Right lobe of liver (tissue), 4 donors: ENCODE measurements around the gene MCEE.
"Not testable (repeated sequence)": the region's sequence is repeated elsewhere in the genome, so short reads cannot be mapped to it uniquely, and the experiment has no call there.

ENCODE experiments used
- CTCF ChIP-seq, 4 donors: fragments of 200-600 bp in 3 of 4; fragments of 450-650 bp in 1 of 4; IDR thresholded peaks; one replicate each; pipeline versions ENCODE4 v1.5.1 to v1.8.0; 2016 to 2022; ENCODE audit warnings: antibody characterized with exemption in 4 of 4, mild to moderate bottlenecking in 2 of 4
- POLR2A ChIP-seq: fragments of 450-650 bp; IDR thresholded peaks from one replicate; pipeline ENCODE4 v1.6.1; 2017; ENCODE audit warnings: antibody characterized with exemption, mild to moderate bottlenecking
- donor health status: DM: no; HTN: no; CAD: no.
- donor health status: DM: no; HTN: no; CAD: no.
- donor health status: DM: no; HTN: yes; CAD: no.

- TF ChIP-seq CTCF (IDR thresholded peaks at IDR 0.05); POLR2A: not testable (repeated sequence)
Observed at GRCh38 chr2:71089475-71089874, 40.6 kb downstream of the MCEE start.
